Kidney (tissue), 14 donors: Measurements from ENCODE around the gene OR13A1. TPM values are rescaled to one million over a fixed set of nuclear protein-coding genes. Genes with fewer than 3 reads are reported as not detected.
"Not testable (repeated sequence)": the region's sequence is repeated elsewhere in the genome, so short reads cannot be mapped to it uniquely, and the experiment has no call there.

ENCODE experiments used
- DNase-seq, 5 donors: peaks; one replicate each; pipeline ENCODE4 v3.0.0-alpha.2; 2013 to 2020
- FAIRE-seq: peaks from 2 replicates; lab custom pipeline; 2012; peaks lifted over from hg19 to GRCh38; lab: Jason Lieb, UNC
- H3K27ac ChIP-seq, 2 donors: one replicate each; pipeline ENCODE4 v1.7.0; 2013; ENCODE audit warnings: low read depth in 2 of 2, low read length in 2 of 2, inconsistent platforms in 1 of 2
- H3K27me3 ChIP-seq: one replicate; pipeline ENCODE4 v1.7.1; 2013; ENCODE audit warnings: low read length, inconsistent platforms; ENCODE audit not compliant: control insufficient read depth, insufficient read depth
- H3K36me3 ChIP-seq, 3 donors: one replicate each; pipeline versions ENCODE4 v1.7.0 to v1.7.1; 2013; ENCODE audit warnings: low read length in 3 of 3, control low read depth in 1 of 3, inconsistent platforms in 1 of 3; ENCODE audit not compliant: insufficient read depth in 3 of 3, control insufficient read depth in 2 of 3
- H3K4me1 ChIP-seq, 3 donors: one replicate each; pipeline versions ENCODE4 v1.7.0 to v1.7.1; 2013; ENCODE audit warnings: low read length in 3 of 3, inconsistent platforms in 1 of 3, low read depth in 1 of 3; ENCODE audit not compliant: control insufficient read depth in 2 of 3, insufficient read depth in 2 of 3
- H3K4me3 ChIP-seq, 3 donors: one replicate each; pipeline versions ENCODE4 v1.7.0 to v1.8.1; 2013; ENCODE audit warnings: low read length in 3 of 3, control low read depth in 1 of 3, inconsistent platforms in 1 of 3
- H3K9ac ChIP-seq, 3 donors: one replicate each; pipeline versions ENCODE4 v1.7.0 to v1.7.1; 2013; ENCODE audit warnings: low read length in 3 of 3, control low read depth in 1 of 3, inconsistent platforms in 1 of 3
- H3K9me3 ChIP-seq, 3 donors: one replicate each; pipeline versions ENCODE4 v1.7.0 to v1.7.1; 2013; ENCODE audit warnings: low read length in 3 of 3, control low read depth in 1 of 3, inconsistent platforms in 1 of 3; ENCODE audit not compliant: control insufficient read depth in 2 of 3, insufficient read depth in 1 of 3
- CTCF ChIP-seq: IDR thresholded peaks from 3 replicates; pipeline ENCODE4 v1.5.1; 2012; ENCODE audit warnings: mild to moderate bottlenecking, moderate library complexity, borderline replicate concordance; ENCODE audit not compliant: insufficient read depth; ENCODE audit errors: extremely low read depth
- intact Hi-C: fragments of 100-400 bp; cut with DNase I; formaldehyde crosslinking; loops from one replicate; pipeline ENCODE4 v1.11.1; 2022
- polyA plus RNA-seq: library from polyadenylated mRNA; stranded (reverse); fragments of 350-450 nt; fragmentation: Illumina TruSeq; extraction: RNeasy Lipid Tissue Mini Kit (QIAGEN cat#74804); gene quantifications from one replicate; pipeline ENCODE4 v1.2.3, GENCODE V29; 2014; ENCODE audit warnings: low read depth, low replicate concordance; ENCODE audit not compliant: insufficient read depth
- total RNA-seq: library from RNA; stranded (reverse); fragmentation: NEBNext Ultra II Directional; extraction: Animal tissue kit (Norgen Biotek cat#: 25700); gene quantifications from one replicate; pipeline ENCODE4 v1.2.1, GENCODE V29; 2021
- donor health status: control.
- donor health status: control.
- donor health status: control.
- donor health status: control.
- donor health status: control.
- donor health status: DM: yes; HTN: yes; CAD: no.
- donor health status: Normal renal cell carcinoma (clear cell type).

OR13A1 gene
- total and polyA plus RNA-seq, 2 donors from 2014 or later = not detected

GRCh38 chr10:45319702-45320101 is 4.3 kb upstream of the OR13A1 start:
- intact Hi-C loops = no loop called here
- H3K9ac ChIP-seq = no peak overlapping the region
- FAIRE-seq (no peak), DNase-seq (no peak)
- TF ChIP-seq CTCF = no peak
- no peaks in the 10 kb centered on the region for H3K36me3 ChIP-seq
- no peaks in the 10 kb centered on the region for H3K27me3 ChIP-seq
- H3K4me3 ChIP-seq = no peak overlapping the region
- no peak overlapping the region for H3K27ac ChIP-seq
- H3K4me1 ChIP-seq = no peaks in the 10 kb centered on the region
- peaks cover 0 to 2% (median 0%) of the 10 kb centered on the region in 3 donors for H3K9me3 ChIP-seq

DNA sequence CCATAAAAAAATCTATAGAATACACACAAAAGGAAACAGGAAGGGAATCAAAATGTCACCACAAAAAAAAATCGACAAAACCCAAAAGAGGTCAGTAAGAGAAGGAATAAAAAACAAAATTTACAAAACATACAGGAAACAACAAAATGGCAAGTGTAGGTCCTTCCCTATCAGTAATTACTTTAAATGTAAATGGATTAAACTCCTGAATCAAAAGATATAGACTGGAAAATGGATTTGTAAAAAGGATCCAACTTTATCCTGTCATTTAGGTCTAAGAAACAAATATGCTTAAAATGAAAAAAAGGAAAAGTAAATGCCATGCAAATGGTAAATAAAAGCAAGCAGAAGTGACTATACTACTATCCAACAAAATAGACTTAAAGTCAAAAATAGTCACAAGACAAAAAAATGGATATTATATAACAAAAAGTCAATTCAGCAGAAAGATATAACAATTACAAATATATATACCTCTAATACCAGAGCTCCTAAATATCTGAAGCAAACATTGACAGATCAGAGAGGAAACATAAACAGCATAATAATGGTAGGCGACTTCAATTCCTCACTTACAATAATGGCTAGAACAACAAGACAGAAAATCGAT is 2.0 kb downstream of the OR13A1 start:
- intact Hi-C loops = no loop called here
- TF ChIP-seq CTCF = no peak
- H3K27ac ChIP-seq = no peak overlapping the region
- H3K4me1 ChIP-seq = no peaks in the 10 kb centered on the region
- DNase-seq = no peak
- H3K4me3 ChIP-seq = no peak overlapping the region
- no peak overlapping the region for H3K9ac ChIP-seq
- no peaks in the 10 kb centered on the region for H3K27me3 ChIP-seq
- H3K9me3 ChIP-seq = peaks cover 0 to 3% (median 2%) of the 10 kb centered on the region in 3 donors
- H3K36me3 ChIP-seq = no peaks in the 10 kb centered on the region
- FAIRE-seq = no peak

GRCh38 chr10:45308707-45309106 is 6.7 kb downstream of the OR13A1 start:
- DNase-seq (peak in 1 of 5 donors; percentile 19), FAIRE-seq (no peak)
- Histone ChIP-seq H3K4me3 (no peak overlapping the region), H3K27me3 (no peaks in the 10 kb centered on the region), H3K9me3 (peaks cover 0 to 3% (median 0%) of the 10 kb centered on the region in 3 donors), H3K36me3 (no peaks in the 10 kb centered on the region), H3K9ac (no peak overlapping the region), H3K4me1 (no peaks in the 10 kb centered on the region), H3K27ac (no peak overlapping the region)
- intact Hi-C loops = no loop called here
- TF ChIP-seq CTCF = no peak

- Histone ChIP-seq H3K36me3 (no peaks in the 10 kb centered on the region), H3K9ac (no peak overlapping the region), H3K27ac (no peak overlapping the region), H3K9me3 (no peaks in the 10 kb centered on the region), H3K4me1 (no peaks in the 10 kb centered on the region), H3K27me3 (no peaks in the 10 kb centered on the region), H3K4me3 (no peak overlapping the region)
- FAIRE-seq = no peak
- TF ChIP-seq CTCF = no peak
- intact Hi-C loops = no loop called here
- no peak for DNase-seq
Measured at GRCh38 chr10:45302573-45302972, 12.8 kb downstream of the OR13A1 start.

DNA sequence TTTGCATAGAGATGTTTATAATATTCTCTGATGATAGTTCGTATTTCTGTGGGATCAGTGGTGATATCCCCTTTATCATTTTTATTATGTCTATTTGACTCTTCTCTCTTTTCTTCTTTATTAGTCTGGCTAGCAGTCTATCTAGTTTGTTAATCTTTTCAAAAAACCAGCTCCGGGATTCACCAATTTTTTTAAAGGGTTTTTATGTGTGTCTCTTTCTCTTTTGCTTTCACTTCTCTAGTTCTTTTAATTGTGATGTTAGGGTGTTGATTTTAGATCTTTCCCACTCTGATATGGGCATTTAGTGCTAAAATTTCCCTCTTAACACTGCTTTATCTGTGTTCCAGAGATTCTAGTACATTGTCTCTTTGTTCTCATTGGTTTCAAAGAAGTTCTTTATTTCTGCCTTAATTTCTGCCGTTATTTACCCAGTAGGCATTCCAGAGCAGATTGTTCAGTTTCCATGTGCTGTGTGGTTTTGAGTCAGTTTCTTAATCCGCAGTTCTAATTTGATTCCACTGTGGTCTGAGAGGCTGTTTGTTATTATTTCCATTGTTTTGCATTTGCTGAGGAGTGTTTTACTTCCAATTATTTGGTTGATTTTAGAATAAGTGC is 17.0 kb downstream of the OR13A1 start:
- H3K27ac ChIP-seq, DNase-seq, H3K36me3 ChIP-seq, H3K9ac ChIP-seq, H3K4me3 ChIP-seq, intact Hi-C loops, H3K4me1 ChIP-seq, FAIRE-seq, H3K27me3 ChIP-seq, H3K9me3 ChIP-seq: not testable (repeated sequence)
